Kidney (tissue), 14 donors: ENCODE results near the gene SDK1. TPM values are rescaled to one million over a fixed set of nuclear protein-coding genes. Genes with fewer than 3 reads are reported as not detected.

Source experiments
- DNase-seq, 5 donors: peaks; one replicate each; pipeline ENCODE4 v3.0.0-alpha.2; 2013 to 2020
- FAIRE-seq: peaks from 2 replicates; lab custom pipeline; 2012; peaks lifted over from hg19 to GRCh38; lab: Jason Lieb, UNC
- H3K27ac ChIP-seq, 2 donors: one replicate each; pipeline ENCODE4 v1.7.0; 2013; ENCODE audit warnings: low read depth in 2 of 2, low read length in 2 of 2, inconsistent platforms in 1 of 2
- H3K27me3 ChIP-seq: one replicate; pipeline ENCODE4 v1.7.1; 2013; ENCODE audit warnings: low read length, inconsistent platforms; ENCODE audit not compliant: control insufficient read depth, insufficient read depth
- H3K36me3 ChIP-seq, 3 donors: one replicate each; pipeline versions ENCODE4 v1.7.0 to v1.7.1; 2013; ENCODE audit warnings: low read length in 3 of 3, control low read depth in 1 of 3, inconsistent platforms in 1 of 3; ENCODE audit not compliant: insufficient read depth in 3 of 3, control insufficient read depth in 2 of 3
- H3K4me1 ChIP-seq, 3 donors: one replicate each; pipeline versions ENCODE4 v1.7.0 to v1.7.1; 2013; ENCODE audit warnings: low read length in 3 of 3, inconsistent platforms in 1 of 3, low read depth in 1 of 3; ENCODE audit not compliant: control insufficient read depth in 2 of 3, insufficient read depth in 2 of 3
- H3K4me3 ChIP-seq, 3 donors: one replicate each; pipeline versions ENCODE4 v1.7.0 to v1.8.1; 2013; ENCODE audit warnings: low read length in 3 of 3, control low read depth in 1 of 3, inconsistent platforms in 1 of 3
- H3K9ac ChIP-seq, 3 donors: one replicate each; pipeline versions ENCODE4 v1.7.0 to v1.7.1; 2013; ENCODE audit warnings: low read length in 3 of 3, control low read depth in 1 of 3, inconsistent platforms in 1 of 3
- H3K9me3 ChIP-seq, 3 donors: one replicate each; pipeline versions ENCODE4 v1.7.0 to v1.7.1; 2013; ENCODE audit warnings: low read length in 3 of 3, control low read depth in 1 of 3, inconsistent platforms in 1 of 3; ENCODE audit not compliant: control insufficient read depth in 2 of 3, insufficient read depth in 1 of 3
- CTCF ChIP-seq: IDR thresholded peaks from 3 replicates; pipeline ENCODE4 v1.5.1; 2012; ENCODE audit warnings: mild to moderate bottlenecking, moderate library complexity, borderline replicate concordance; ENCODE audit not compliant: insufficient read depth; ENCODE audit errors: extremely low read depth
- intact Hi-C: fragments of 100-400 bp; cut with DNase I; formaldehyde crosslinking; loops from one replicate; pipeline ENCODE4 v1.11.1; 2022
- polyA plus RNA-seq: library from polyadenylated mRNA; stranded (reverse); fragments of 350-450 nt; fragmentation: Illumina TruSeq; extraction: RNeasy Lipid Tissue Mini Kit (QIAGEN cat#74804); gene quantifications from one replicate; pipeline ENCODE4 v1.2.3, GENCODE V29; 2014; ENCODE audit warnings: low read depth, low replicate concordance; ENCODE audit not compliant: insufficient read depth
- total RNA-seq: library from RNA; stranded (reverse); fragmentation: NEBNext Ultra II Directional; extraction: Animal tissue kit (Norgen Biotek cat#: 25700); gene quantifications from one replicate; pipeline ENCODE4 v1.2.1, GENCODE V29; 2021
- donor health status: control.
- donor health status: control.
- donor health status: control.
- donor health status: control.
- donor health status: control.
- donor health status: DM: yes; HTN: yes; CAD: no.
- donor health status: Normal renal cell carcinoma (clear cell type).

Gene SDK1
- total and polyA plus RNA-seq, 2 donors from 2014 or later: 2.0 to 38.3 TPM

GRCh38 chr7:3884543-3884942, 583.5 kb downstream of the SDK1 start:
- no peaks in the 10 kb centered on the region for H3K36me3 ChIP-seq
- no peak for TF ChIP-seq CTCF
- H3K27me3 ChIP-seq: no peaks in the 10 kb centered on the region
- H3K27ac ChIP-seq: no peak overlapping the region
- DNase-seq (no peak), FAIRE-seq (no peak)
- intact Hi-C loops: no loop called here
- no peak overlapping the region for H3K4me3 ChIP-seq
- H3K9ac ChIP-seq: no peak overlapping the region
- no peaks in the 10 kb centered on the region for H3K9me3 ChIP-seq
- H3K4me1 ChIP-seq: no peaks in the 10 kb centered on the region

GRCh38 chr7:3887096-3887690, 586.1 kb downstream of the SDK1 start:
- H3K36me3 ChIP-seq: no peaks in the 10 kb centered on the region
- FAIRE-seq (no peak), DNase-seq (no peak)
- intact Hi-C loops: no loop called here
- no peaks in the 10 kb centered on the region for H3K4me1 ChIP-seq
- no peak overlapping the region for H3K9ac ChIP-seq
- no peak for TF ChIP-seq CTCF
- H3K27ac ChIP-seq: no peak overlapping the region
- H3K9me3 ChIP-seq: no peaks in the 10 kb centered on the region
- no peaks in the 10 kb centered on the region for H3K27me3 ChIP-seq
- no peak overlapping the region for H3K4me3 ChIP-seq

- H3K36me3 ChIP-seq: no peaks in the 10 kb centered on the region
- intact Hi-C loops: no loop called here
- FAIRE-seq: no peak
- H3K4me1 ChIP-seq: no peaks in the 10 kb centered on the region
- H3K9me3 ChIP-seq: no peaks in the 10 kb centered on the region
- TF ChIP-seq CTCF: no peak
- H3K4me3 ChIP-seq: no peak overlapping the region
- H3K9ac ChIP-seq: no peak overlapping the region
- DNase-seq: no peak
- H3K27ac ChIP-seq: no peak overlapping the region
- no peaks in the 10 kb centered on the region for H3K27me3 ChIP-seq
Measured at GRCh38 chr7:3888096-3888495, 587.0 kb downstream of the SDK1 start.

- Histone ChIP-seq H3K4me1 (no peaks in the 10 kb centered on the region), H3K27ac (no peak overlapping the region), H3K9ac (no peak overlapping the region), H3K27me3 (no peaks in the 10 kb centered on the region), H3K9me3 (no peaks in the 10 kb centered on the region), H3K36me3 (no peaks in the 10 kb centered on the region), H3K4me3 (no peak overlapping the region)
- peak in 1 of 5 donors; percentile 29 for DNase-seq
- TF ChIP-seq CTCF: no peak
- intact Hi-C loops: no loop called here
- no peak for FAIRE-seq
Measured at GRCh38 chr7:3892157-3892556, 591.1 kb downstream of the SDK1 start.
